ENCODE results near the gene DNAH3.

Gene DNAH3

GRCh38 chr16:20901068-20901435 is 249.6 kb downstream of the DNAH3 start:
- DNase-seq: no peak

DNA sequence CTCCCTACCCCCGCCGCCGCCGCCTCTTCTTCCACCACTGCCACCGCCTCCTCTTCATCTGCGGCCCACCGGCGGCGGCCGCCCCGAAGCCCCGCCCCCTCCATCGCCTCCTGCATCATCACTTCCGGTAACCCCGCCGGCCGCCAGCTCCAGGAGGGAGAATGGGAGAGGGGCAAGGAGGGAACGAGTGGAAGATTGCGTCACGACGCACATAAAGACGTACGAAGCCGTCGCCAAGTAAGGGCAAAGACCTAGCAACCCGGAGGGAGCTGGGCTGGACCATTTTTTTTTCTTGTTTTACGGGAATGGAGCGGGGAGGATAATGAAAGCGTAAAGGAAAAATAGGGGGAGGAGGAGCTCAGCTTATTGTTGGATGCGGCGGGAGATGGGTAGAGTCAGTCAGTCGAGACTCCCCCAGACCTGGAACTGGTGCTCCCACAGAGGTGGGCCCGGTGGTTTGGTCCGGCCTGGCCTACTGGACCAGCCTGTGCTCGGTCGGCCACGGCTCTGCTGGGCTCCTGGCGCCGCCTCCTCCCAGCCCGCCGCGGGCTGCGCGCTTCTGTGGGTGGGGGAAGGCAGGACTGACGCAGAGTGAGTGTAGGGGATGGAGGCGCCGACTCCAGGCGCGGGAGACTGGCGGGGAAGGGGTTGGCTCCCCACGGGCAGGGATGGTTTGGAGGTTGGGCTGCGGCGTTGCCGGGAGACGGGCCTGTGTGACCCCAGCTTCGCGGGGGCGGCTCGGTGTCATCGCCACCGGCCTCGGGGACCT is 250.2 kb downstream of the DNAH3 start, which contains the start of the genes DCUN1D3 and LYRM1:
Gene DCUN1D3 (minus strand): TSS at position 60 of the 769 bp plus-strand sequence. CDS start 37,820 bp downstream, outside the sequence.
Gene LYRM1 (plus strand): TSS at position 473 of the 769 bp plus-strand sequence. CDS start 14,785 bp downstream, outside the sequence.
- peak; percentile 91 for DNase-seq

DNA sequence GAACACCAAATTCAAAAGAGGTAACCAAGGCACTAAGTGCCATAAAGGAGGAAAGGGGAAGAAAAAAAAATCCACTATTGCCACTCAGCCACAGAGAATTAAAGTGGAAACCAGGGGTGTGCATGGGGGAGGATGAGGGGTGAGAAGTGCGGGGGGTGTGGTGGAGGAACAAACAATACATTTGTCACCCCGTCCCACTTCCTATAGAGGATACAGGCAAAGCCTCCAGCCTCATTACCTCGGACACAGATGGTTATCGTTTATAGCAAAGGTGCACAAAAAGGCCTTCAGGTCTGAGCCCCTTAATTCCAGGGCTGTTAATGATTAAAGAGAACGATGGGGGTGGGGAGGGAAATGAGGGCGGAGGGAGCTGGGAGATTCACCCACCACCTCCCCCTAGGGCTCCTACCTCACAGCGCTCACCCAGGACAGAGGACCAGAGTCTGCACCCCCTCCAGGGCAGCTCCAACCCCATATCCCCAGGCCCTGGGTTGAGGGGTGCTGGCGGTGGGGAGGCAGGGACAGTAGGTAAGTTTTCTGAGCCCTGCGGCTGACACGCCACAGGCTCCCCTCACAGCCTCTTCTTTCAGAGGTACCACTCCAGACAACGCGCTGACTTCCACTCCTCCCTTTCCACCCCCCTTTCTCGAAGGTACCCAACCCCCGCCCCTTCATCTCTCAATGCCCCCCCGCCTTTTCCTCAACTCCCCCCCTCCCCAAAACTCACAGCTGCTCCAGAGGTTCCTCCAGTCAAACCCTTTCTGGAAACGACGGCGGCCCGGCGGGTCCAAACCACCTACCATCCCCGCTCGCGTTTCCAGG is 251.0 kb downstream of the DNAH3 start:
- no peak for DNase-seq

DNA sequence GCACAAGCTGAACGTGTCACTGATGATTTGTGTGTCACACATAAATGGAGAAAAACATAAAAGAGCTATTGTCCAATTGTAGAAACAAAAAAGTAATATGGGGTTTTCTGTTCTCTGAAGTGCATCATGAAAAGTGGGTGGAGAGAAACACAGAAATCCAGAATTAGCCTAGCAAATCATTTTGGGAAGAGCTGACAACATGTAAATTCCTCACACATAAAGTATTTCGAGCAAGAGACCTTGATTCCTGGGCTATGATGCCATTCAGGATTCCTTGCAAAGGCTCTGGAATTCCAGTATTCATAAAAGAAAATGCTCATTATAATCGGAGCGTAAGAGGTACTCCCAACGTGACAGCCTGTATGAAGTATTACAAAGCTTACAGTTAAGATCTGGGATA is 251.6 kb downstream of the DNAH3 start:
- DNase-seq: no peak

- no peak for DNase-seq
Measured at GRCh38 chr16:20897922-20898321, 252.7 kb downstream of the DNAH3 start.

DNA sequence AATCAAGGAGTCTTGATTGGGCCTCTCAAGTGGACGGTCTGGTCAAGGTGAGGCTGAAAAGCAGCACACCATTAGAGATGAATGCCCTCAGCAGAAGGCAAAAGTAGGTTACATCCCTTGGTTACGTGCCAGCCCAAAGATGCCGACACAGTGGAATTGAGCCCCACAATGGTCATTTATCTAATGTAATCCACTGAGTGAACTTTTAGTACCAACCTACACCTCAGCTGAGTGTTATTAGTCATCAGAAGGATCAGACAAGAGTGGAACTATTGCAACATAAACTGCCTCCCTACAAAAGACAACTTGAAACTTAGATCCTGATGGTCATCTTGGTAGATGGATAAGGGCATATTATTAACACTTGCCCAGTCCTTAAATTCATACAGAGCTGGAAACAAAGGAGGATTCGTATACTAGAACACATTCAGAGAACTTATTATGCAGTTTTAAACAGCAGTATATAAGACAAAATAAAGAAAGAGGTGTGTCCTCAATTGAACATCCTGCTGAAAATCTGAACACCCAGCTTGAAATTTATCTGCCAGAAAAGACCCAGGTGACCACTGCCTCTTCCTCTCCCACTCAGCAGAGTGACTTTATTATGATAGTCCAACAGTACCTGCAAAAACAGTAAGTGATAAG is 253.3 kb downstream of the DNAH3 start:
- no peak for DNase-seq

GRCh38 chr16:20894388-20894787 is 256.3 kb downstream of the DNAH3 start:
- no peak for DNase-seq

DNA sequence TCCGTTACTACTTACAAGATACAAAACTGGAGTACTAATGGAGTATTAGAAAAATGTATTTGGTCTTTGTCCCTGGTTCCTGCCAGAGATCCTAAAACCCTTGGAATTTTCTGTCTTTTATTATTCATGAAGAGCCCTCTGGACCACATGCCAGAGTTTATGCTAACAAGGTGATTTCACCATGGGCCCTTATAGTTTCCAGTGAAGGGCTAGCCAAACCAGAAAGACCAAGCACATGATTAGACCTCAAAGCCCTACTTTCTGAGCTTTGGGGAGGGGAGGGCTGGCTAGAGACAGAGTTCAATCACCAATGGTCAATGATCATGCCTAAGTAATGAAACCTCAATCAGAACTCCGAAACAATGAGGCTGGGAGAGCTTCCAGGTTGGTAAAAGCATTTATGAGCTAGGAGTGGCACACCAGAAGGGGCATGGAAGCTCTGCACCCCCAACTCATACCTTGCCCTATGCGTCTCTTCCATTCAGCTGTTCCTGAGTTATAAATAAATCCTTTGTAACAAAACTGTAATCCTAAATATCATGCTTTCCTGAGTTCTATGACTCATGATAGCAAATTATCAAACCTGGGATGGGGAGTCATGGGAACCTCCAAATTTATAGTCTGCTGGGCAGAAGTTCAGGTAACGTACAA is 260.9 kb downstream of the DNAH3 start:
- no peak for DNase-seq

DNA sequence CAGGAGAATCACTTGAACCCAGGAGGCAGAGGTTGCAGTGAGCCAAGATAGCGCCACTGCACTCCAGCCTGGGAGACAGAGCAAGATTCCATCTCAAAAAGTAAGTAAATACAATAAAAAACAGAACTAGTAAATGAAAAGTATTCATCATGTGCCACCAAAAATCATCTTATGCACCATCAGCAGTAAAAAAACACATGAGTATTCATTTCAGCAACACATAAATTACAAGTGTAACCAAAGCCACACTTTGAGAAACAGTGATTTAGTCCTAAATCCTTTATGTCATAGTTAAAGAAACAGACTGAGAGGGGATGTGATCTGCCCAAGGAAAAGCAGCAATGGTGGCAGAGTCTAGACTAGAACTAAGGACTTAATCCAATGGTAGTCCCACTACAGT is 263.4 kb downstream of the DNAH3 start:
- no peak for DNase-seq

DNA sequence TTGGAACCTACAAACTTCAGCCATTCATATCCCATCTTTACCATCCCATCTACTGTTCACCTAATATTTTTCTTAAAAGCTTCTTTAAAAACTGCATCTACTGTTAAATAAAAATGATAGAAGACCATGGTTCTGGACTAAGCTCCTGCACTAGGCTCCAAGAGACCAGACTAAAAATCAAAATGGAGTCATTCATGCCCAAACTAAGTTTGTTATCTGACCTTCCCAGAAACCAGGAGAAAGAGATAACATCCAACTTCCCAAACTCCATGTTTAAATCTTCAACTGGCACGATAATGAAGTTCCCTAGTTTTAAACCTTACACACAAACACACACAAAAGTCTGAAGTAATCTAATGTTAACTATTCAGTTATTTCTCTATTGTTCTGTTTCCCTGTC is 264.3 kb downstream of the DNAH3 start:
- no peak for DNase-seq

DNA sequence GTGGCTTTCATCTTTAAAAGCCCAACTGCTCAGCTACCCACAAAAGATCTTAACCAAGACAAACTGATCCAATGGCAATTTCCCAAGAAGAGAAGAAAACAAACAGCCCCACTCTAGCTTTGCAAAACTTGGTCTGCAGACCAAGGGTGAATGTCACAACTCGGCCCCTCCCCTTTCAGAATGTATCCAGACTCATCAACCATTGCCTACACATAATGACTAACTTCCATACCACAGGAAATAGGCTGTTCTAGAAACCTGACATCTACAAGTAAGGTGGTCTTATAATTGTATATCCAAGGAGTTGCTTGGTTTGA is 266.4 kb downstream of the DNAH3 start:
- no peak for DNase-seq

DNA sequence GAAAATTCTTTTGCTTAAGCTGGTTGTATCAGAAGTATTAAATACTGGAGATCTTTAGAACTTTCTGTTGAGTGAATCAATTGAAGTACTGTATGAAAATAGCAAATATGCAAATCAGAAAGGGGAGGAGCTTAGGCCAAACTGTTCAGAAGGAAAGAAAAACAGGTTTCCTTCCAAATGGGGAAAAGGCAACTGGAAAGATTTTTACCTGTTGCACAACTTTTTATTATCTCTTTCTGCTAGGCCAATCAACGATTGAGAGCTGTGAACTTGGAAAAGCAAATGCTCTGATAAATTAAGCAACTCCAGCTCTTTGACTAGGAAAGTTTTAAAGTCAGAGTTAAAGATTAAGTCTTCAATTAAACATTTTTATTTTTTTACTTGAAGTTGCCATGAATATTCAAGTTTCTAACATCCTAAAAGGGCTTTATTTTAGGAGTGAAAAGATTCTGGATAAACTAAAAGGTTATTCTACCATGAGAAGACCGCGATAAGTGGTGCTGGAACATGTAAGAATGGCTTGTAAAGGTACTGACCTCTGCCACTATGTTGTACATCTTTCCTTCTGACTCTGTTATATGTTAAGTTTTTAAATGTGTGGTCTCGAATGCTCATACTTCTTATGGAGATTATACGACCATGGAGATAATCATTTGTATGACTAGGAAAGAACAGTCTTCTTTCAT is 266.9 kb downstream of the DNAH3 start:
- DNase-seq: no peak

Measured in stimulated activated CD4-positive, alpha-beta T cell treated with anti-CD3 and anti-CD28 coated beads, Interleukin-12 subunit alpha, Interleukin-12 subunit beta, amount 100 ng/mL, for 4 hours (primary cell).